ENCODE data around the gene ENPEP.
"Not testable (repeated sequence)": the region's sequence is repeated elsewhere in the genome, so short reads cannot be mapped to it uniquely, and the experiment has no call there.

Gene ENPEP

GRCh38 chr4:110475881-110476818 lies at the start of gene ENPEP:
Gene ENPEP (plus strand): TSS chr4:110476155. CDS start chr4:110476415, 260 bp downstream.
- peak; percentile 64 for DNase-seq

GRCh38 chr4:110431805-110432204 lies 44.1 kb upstream of the ENPEP start:
- DNase-seq = not testable (repeated sequence)

GRCh38 chr4:110437292-110437691 lies 38.7 kb upstream of the ENPEP start:
- DNase-seq = not testable (repeated sequence)

- DNase-seq = not testable (repeated sequence)
Measured at GRCh38 chr4:110439209-110439608, 36.7 kb upstream of the ENPEP start.

GRCh38 chr4:110442309-110442708 lies 33.6 kb upstream of the ENPEP start:
- DNase-seq = no peak

- no peak for DNase-seq
Measured at GRCh38 chr4:110442788-110443187, 33.2 kb upstream of the ENPEP start.

- no peak for DNase-seq
Measured at GRCh38 chr4:110449947-110450346, 26.0 kb upstream of the ENPEP start.

GRCh38 chr4:110452546-110452945 lies 23.4 kb upstream of the ENPEP start:
- no peak for DNase-seq

- no peak for DNase-seq
Measured at GRCh38 chr4:110454441-110454840, 21.5 kb upstream of the ENPEP start.

- DNase-seq = no peak
Measured at GRCh38 chr4:110458494-110459266, 17.3 kb upstream of the ENPEP start.

- DNase-seq = no peak
Measured at GRCh38 chr4:110460074-110460746, 15.7 kb upstream of the ENPEP start.

GRCh38 chr4:110467400-110467799 lies 8.6 kb upstream of the ENPEP start:
- DNase-seq = no peak

- DNase-seq = no peak
Measured at GRCh38 chr4:110472583-110473329, 3.2 kb upstream of the ENPEP start.

GRCh38 chr4:110474481-110474880 lies 1.5 kb upstream of the ENPEP start:
- no peak for DNase-seq

GRCh38 chr4:110475080-110475479 lies 875 bp upstream of the ENPEP start:
- DNase-seq = not testable (repeated sequence)

- DNase-seq = no peak
Measured at GRCh38 chr4:110477836-110478235, 1.9 kb downstream of the ENPEP start.

- no peak for DNase-seq
Measured at GRCh38 chr4:110480031-110480549, 4.1 kb downstream of the ENPEP start.

- no peak for DNase-seq
Measured at GRCh38 chr4:110480746-110481271, 4.9 kb downstream of the ENPEP start.

- DNase-seq = no peak
Measured at GRCh38 chr4:110483516-110483915, 7.6 kb downstream of the ENPEP start.

- DNase-seq = no peak
Measured at GRCh38 chr4:110484029-110484428, 8.1 kb downstream of the ENPEP start.

GRCh38 chr4:110484767-110485166 lies 8.8 kb downstream of the ENPEP start:
- no peak for DNase-seq

- no peak for DNase-seq
Measured at GRCh38 chr4:110485452-110485851, 9.5 kb downstream of the ENPEP start.
